ENCODE data around the gene CFH. TPM values are rescaled to one million over a fixed set of nuclear protein-coding genes. Genes with fewer than 3 reads are reported as not detected.
"Not testable (repeated sequence)": the region's sequence is repeated elsewhere in the genome, so short reads cannot be mapped to it uniquely, and the experiment has no call there.

CFH gene
- total and polyA plus RNA-seq, 2 donors (not counting 3 experiments of a cell fraction or from before 2014, with no cell fraction given), result 20.7 to 25.3 TPM

- H3K9me3 ChIP-seq (replicated peaks; ENCODE audit: control insufficient read depth, insufficient read depth, low read length); intact Hi-C loops (cut with micrococcal nuclease); POLR2A ChIA-PET; dilution Hi-C loops (cut with MboI; ENCODE audit: extremely low pct_ligation_motif_present, low sequenced_read_pairs); BruUV-seq (replicated peaks); H3K27ac ChIP-seq (ENCODE audit: insufficient read depth, low read depth, low read length); DNase-seq (ENCODE audit: low read depth, low spot score); H3K79me2 ChIP-seq (ENCODE audit: control insufficient read depth, insufficient read depth, low read length); H3K27me3 ChIP-seq (ENCODE audit: control insufficient read depth in 2 of 2, insufficient read depth in 2 of 2, low read length in 2 of 2); H4K20me1 ChIP-seq (replicated peaks; ENCODE audit: control insufficient read depth, extremely low read depth, insufficient read depth, low read length); H2AFZ ChIP-seq (ENCODE audit: low read depth, low read length); H3K4me2 ChIP-seq (ENCODE audit: insufficient read depth, low read length); H3K36me3 ChIP-seq (ENCODE audit: control insufficient read depth in 2 of 2, extremely low read depth in 1 of 2, insufficient read depth in 2 of 2, low read length in 2 of 2); H3K4me3 ChIP-seq (replicated peaks in 1 of 3; ENCODE audit: insufficient read depth in 1 of 3, low read depth in 1 of 3, low read length in 3 of 3); H3K9me1 ChIP-seq (replicated peaks; ENCODE audit: control insufficient read depth, extremely low read depth, insufficient read depth, low read length); FAIRE-seq; H3K9ac ChIP-seq (replicated peaks; ENCODE audit: extremely low read depth, insufficient read depth, low read length); H3K4me1 ChIP-seq (ENCODE audit: control insufficient read depth, extremely low read depth, insufficient read depth, low read length): not testable (repeated sequence)
- CTCF ChIA-PET, result interaction anchor here (1.2 kb wide), 1 partner anchor 49 kb away, joined by 3 read pairs; no protein-coding TSS in a partner anchor
Observed at GRCh38 chr1:196709892-196710291, 58.0 kb downstream of the CFH start.

DNA sequence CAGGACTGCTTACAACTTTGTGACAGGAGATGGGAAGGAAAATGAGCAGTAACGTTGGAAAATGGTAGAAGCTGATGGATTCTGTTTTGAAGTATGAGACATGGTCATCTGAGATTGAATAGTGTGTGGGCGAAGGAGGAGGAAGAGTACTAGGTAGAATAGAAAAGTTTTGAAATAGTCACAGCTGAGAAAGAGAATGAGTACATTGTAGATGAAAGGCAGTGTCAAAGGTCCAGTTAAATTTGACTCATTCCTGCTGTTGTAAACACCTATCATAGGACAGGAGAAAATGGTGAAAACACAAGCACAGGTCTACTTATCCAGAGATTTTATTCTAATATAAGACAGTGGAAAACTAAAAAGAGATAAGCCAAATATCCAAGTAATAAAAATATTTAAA lies 66.0 kb downstream of the CFH start:
- Histone ChIP-seq H3K9me3 (replicated peaks; ENCODE audit: control insufficient read depth, insufficient read depth, low read length) (no peaks in the 10 kb centered on the region), H3K79me2 (ENCODE audit: control insufficient read depth, insufficient read depth, low read length) (no peaks in the 10 kb centered on the region), H3K36me3 (ENCODE audit: control insufficient read depth in 2 of 2, extremely low read depth in 1 of 2, insufficient read depth in 2 of 2, low read length in 2 of 2) (no peaks in the 10 kb centered on the region), H3K4me2 (ENCODE audit: insufficient read depth, low read length) (no peak overlapping the region), H3K9me1 (replicated peaks; ENCODE audit: control insufficient read depth, extremely low read depth, insufficient read depth, low read length) (no peaks in the 10 kb centered on the region), H2AFZ (ENCODE audit: low read depth, low read length) (no peak overlapping the region), H3K27ac (ENCODE audit: insufficient read depth, low read depth, low read length) (no peak overlapping the region), H3K4me3 (replicated peaks in 1 of 3; ENCODE audit: insufficient read depth in 1 of 3, low read depth in 1 of 3, low read length in 3 of 3) (no peak overlapping the region), H4K20me1 (replicated peaks; ENCODE audit: control insufficient read depth, extremely low read depth, insufficient read depth, low read length) (no peaks in the 10 kb centered on the region), H3K4me1 (ENCODE audit: control insufficient read depth, extremely low read depth, insufficient read depth, low read length) (no peaks in the 10 kb centered on the region), H3K27me3 (ENCODE audit: control insufficient read depth in 2 of 2, insufficient read depth in 2 of 2, low read length in 2 of 2) (no peaks in the 10 kb centered on the region), H3K9ac (replicated peaks; ENCODE audit: extremely low read depth, insufficient read depth, low read length) (no peak overlapping the region)
- no peak for TF ChIP-seq MYC (IDR thresholded peaks at IDR 0.05; ENCODE audit: low read depth, low read length)
- no peak for TF ChIP-seq POLR2AphosphoS5 (IDR thresholded peaks at IDR 0.05; ENCODE audit: insufficient read depth, low read depth, low read length)
- TF ChIP-seq POLR2A (IDR thresholded peaks at IDR 0.05; ENCODE audit: low read depth, low read length), result no peak
- no peak for TF ChIP-seq JUN (IDR thresholded peaks at IDR 0.05; ENCODE audit: borderline replicate concordance, insufficient read depth, insufficient read length, low read depth)
- TF ChIP-seq FOS (IDR thresholded peaks at IDR 0.05; ENCODE audit: borderline replicate concordance, insufficient read depth, low read length), result no peak
- TF ChIP-seq GATA2 (IDR thresholded peaks at IDR 0.05; ENCODE audit: insufficient read depth, insufficient read length, low read depth, low read length), result no peak
- TF ChIP-seq, protein P1, sequence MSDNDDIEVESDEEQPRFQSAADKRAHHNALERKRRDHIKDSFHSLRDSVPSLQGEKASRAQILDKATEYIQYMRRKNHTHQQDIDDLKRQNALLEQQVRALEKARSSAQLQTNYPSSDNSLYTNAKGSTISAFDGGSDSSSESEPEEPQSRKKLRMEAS (IDR thresholded peaks at IDR 0.05; ENCODE audit: insufficient read depth, insufficient read length), result no peak
- no peak for TF ChIP-seq EZH2 (IDR thresholded peaks at IDR 0.05; ENCODE audit: borderline replicate concordance, low read depth, low read length, severe bottlenecking)
- TF ChIP-seq CTCF (IDR thresholded peaks at IDR 0.05; ENCODE audit: extremely low read depth in 1 of 2, insufficient read depth in 1 of 2, low read depth in 1 of 2, low read length in 2 of 2), result no peak
- DNase-seq (ENCODE audit: low read depth, low spot score) (no peak), FAIRE-seq (no peak)
- ChIA-PET POLR2A (no interaction called here), CTCF (no interaction called here)
- dilution Hi-C loops (cut with MboI; ENCODE audit: extremely low pct_ligation_motif_present, low sequenced_read_pairs), result no loop called here
- intact Hi-C loops (cut with micrococcal nuclease), result no loop called here
- no TSS peak for BruUV-seq (replicated peaks)

Data from endothelial cell of umbilical vein (primary cell).